ENCODE results near the gene PLD1.

PLD1 gene

DNA sequence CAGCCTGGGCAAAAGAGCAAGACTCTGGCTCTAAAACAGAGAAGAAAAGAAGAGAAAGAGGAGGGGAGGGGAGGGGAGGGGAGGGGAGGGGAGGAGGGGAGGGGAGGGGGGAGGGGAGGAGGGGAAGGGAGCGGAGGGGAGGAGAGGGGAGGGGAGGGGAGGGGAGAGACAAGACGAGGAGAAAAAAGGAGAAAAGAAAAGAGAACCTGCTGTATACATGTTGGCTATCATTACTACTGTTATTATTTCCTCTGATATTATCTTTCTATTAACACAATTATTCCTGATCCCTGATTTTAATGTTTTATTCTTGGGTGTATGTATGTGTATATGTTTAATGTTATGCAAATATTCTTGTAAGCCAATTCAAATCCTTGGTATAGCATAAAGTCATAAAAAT is 46.9 kb downstream of the PLD1 start:
- Histone ChIP-seq H3K9me3 (ENCODE audit: severe bottlenecking) (no peaks in the 10 kb centered on the region), H3K4me3 (ENCODE audit: low read depth, low read length) (no peak overlapping the region), H3K27me3 (ENCODE audit: insufficient read depth, low read depth, severe bottlenecking) (no peaks in the 10 kb centered on the region), H3K27ac (no peak overlapping the region), H3K36me3 (no peaks in the 10 kb centered on the region)
- DNase-seq, result no peak
- TF ChIP-seq, protein P1, sequence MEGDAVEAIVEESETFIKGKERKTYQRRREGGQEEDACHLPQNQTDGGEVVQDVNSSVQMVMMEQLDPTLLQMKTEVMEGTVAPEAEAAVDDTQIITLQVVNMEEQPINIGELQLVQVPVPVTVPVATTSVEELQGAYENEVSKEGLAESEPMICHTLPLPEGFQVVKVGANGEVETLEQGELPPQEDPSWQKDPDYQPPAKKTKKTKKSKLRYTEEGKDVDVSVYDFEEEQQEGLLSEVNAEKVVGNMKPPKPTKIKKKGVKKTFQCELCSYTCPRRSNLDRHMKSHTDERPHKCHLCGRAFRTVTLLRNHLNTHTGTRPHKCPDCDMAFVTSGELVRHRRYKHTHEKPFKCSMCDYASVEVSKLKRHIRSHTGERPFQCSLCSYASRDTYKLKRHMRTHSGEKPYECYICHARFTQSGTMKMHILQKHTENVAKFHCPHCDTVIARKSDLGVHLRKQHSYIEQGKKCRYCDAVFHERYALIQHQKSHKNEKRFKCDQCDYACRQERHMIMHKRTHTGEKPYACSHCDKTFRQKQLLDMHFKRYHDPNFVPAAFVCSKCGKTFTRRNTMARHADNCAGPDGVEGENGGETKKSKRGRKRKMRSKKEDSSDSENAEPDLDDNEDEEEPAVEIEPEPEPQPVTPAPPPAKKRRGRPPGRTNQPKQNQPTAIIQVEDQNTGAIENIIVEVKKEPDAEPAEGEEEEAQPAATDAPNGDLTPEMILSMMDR (IDR thresholded peaks at IDR 0.05; ENCODE audit: low read depth, low read length), result no peak

DNA sequence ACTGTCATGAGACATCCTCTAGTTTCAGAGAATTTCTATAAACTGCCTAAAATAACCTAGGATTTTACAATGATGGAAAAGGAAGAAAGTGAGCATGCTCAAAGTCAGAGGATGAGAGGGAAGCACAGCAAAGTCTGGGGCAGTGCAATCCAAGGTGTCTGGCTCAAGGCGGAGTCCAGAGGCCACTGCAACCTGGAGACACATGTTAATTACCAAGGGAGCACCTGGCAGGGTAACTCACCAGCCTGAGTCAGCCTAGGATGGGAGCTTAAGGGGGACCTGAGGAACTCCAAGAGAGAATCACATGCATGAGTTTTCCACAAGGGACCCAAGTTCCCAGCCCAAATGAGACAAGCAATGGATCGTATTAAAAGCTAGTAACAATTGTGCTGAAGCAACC is 49.8 kb downstream of the PLD1 start:
- no peak overlapping the region for H3K27ac ChIP-seq
- H3K4me3 ChIP-seq (ENCODE audit: low read depth, low read length), result no peak overlapping the region
- H3K36me3 ChIP-seq, result no peaks in the 10 kb centered on the region
- H3K9me3 ChIP-seq (ENCODE audit: severe bottlenecking), result no peaks in the 10 kb centered on the region
- DNase-seq, result no peak
- H3K27me3 ChIP-seq (ENCODE audit: insufficient read depth, low read depth, severe bottlenecking), result no peaks in the 10 kb centered on the region
- TF ChIP-seq, protein P1 (IDR thresholded peaks at IDR 0.05; ENCODE audit: low read depth, low read length), result no peak

GRCh38 chr3:171758109-171758508 is 52.2 kb downstream of the PLD1 start:
- Histone ChIP-seq H3K27ac (no peak overlapping the region), H3K4me3 (ENCODE audit: low read depth, low read length) (no peak overlapping the region), H3K9me3 (ENCODE audit: severe bottlenecking) (no peaks in the 10 kb centered on the region), H3K36me3 (no peaks in the 10 kb centered on the region), H3K27me3 (ENCODE audit: insufficient read depth, low read depth, severe bottlenecking) (no peaks in the 10 kb centered on the region)
- TF ChIP-seq, protein P1 (IDR thresholded peaks at IDR 0.05; ENCODE audit: low read depth, low read length), result no peak
- no peak for DNase-seq

- H3K27me3 ChIP-seq (ENCODE audit: insufficient read depth, low read depth, severe bottlenecking), result no peaks in the 10 kb centered on the region
- no peak overlapping the region for H3K4me3 ChIP-seq (ENCODE audit: low read depth, low read length)
- TF ChIP-seq, protein P1 (IDR thresholded peaks at IDR 0.05; ENCODE audit: low read depth, low read length), result no peak
- no peak for DNase-seq
- H3K9me3 ChIP-seq (ENCODE audit: severe bottlenecking), result no peaks in the 10 kb centered on the region
- no peak overlapping the region for H3K27ac ChIP-seq
- H3K36me3 ChIP-seq, result no peaks in the 10 kb centered on the region
Observed at GRCh38 chr3:171757361-171758034, 52.8 kb downstream of the PLD1 start.

GRCh38 chr3:171755656-171756055 is 54.6 kb downstream of the PLD1 start:
- no peak for DNase-seq
- no peaks in the 10 kb centered on the region for H3K36me3 ChIP-seq
- TF ChIP-seq, protein P1 (IDR thresholded peaks at IDR 0.05; ENCODE audit: low read depth, low read length), result no peak

GRCh38 chr3:171755015-171755589 is 55.2 kb downstream of the PLD1 start:
- TF ChIP-seq, protein P1 (IDR thresholded peaks at IDR 0.05; ENCODE audit: low read depth, low read length), result no peak
- no peaks in the 10 kb centered on the region for H3K9me3 ChIP-seq (ENCODE audit: severe bottlenecking)
- H3K36me3 ChIP-seq, result no peaks in the 10 kb centered on the region
- H3K27me3 ChIP-seq (ENCODE audit: insufficient read depth, low read depth, severe bottlenecking), result no peaks in the 10 kb centered on the region
- DNase-seq, result no peak
- H3K27ac ChIP-seq, result no peak overlapping the region
- H3K4me3 ChIP-seq (ENCODE audit: low read depth, low read length), result no peak overlapping the region

More at GRCh38 chr3:171755656-171756055, 54.6 kb downstream of the PLD1 start:
- H3K4me3 ChIP-seq (ENCODE audit: low read depth, low read length), result no peak overlapping the region
- H3K27me3 ChIP-seq (ENCODE audit: insufficient read depth, low read depth, severe bottlenecking), result no peaks in the 10 kb centered on the region
- H3K27ac ChIP-seq, result no peak overlapping the region
- H3K9me3 ChIP-seq (ENCODE audit: severe bottlenecking), result no peaks in the 10 kb centered on the region

Measured in WERI-Rb-1 (cell line).